ENCODE results near the gene DNER. TPM values are rescaled to one million over a fixed set of nuclear protein-coding genes. Genes with fewer than 3 reads are reported as not detected.

The DNER gene
- total RNA-seq, 1 experiment from 2014 or later, result 8.4 TPM

GRCh38 chr2:229314117-229314516, 400.2 kb downstream of the DNER start:
- H3K36me3 ChIP-seq (ENCODE audit: insufficient read depth, low read length, poor library complexity, severe bottlenecking), result no peaks in the 10 kb centered on the region
- DNase-seq (ENCODE audit: low spot score), result no peak
- no peaks in the 10 kb centered on the region for H3K4me1 ChIP-seq (ENCODE audit: insufficient read depth, low read length, poor library complexity, severe bottlenecking)
- TF ChIP-seq EZH2 (IDR thresholded peaks at IDR 0.05; ENCODE audit: borderline replicate concordance, low read depth, low read length, poor library complexity, severe bottlenecking) (no peak), CTCF (conservative IDR thresholded peaks at IDR 0.05; ENCODE audit: low read depth, low read length) (no peak)
- no TSS peak for BruUV-seq (replicated peaks)
- H3K27ac ChIP-seq (ENCODE audit: low read depth, low read length, poor library complexity, severe bottlenecking), result no peak overlapping the region
- intact Hi-C loops (cut with micrococcal nuclease; ENCODE audit: unreplicated experiment), result no loop called here
- ChIA-PET CTCF (no interaction called here), POLR2A (ENCODE audit: low non-redundant PET) (no interaction called here)
- no peaks in the 10 kb centered on the region for H3K9me3 ChIP-seq (ENCODE audit: low read depth, low read length, poor library complexity, severe bottlenecking)
- no peaks in the 10 kb centered on the region for H3K27me3 ChIP-seq (replicated peaks; ENCODE audit: insufficient read depth, low read depth, low read length, poor library complexity)
- H3K4me3 ChIP-seq (ENCODE audit: low read depth, low read length, poor library complexity, severe bottlenecking), result no peak overlapping the region

GRCh38 chr2:229313591-229313990, 400.8 kb downstream of the DNER start:
- DNase-seq (ENCODE audit: low spot score), result peak; percentile 36
- TF ChIP-seq EZH2 (IDR thresholded peaks at IDR 0.05; ENCODE audit: borderline replicate concordance, low read depth, low read length, poor library complexity, severe bottlenecking), result no peak
- TF ChIP-seq CTCF (conservative IDR thresholded peaks at IDR 0.05; ENCODE audit: low read depth, low read length), result no peak
- no peaks in the 10 kb centered on the region for H3K9me3 ChIP-seq (ENCODE audit: low read depth, low read length, poor library complexity, severe bottlenecking)
- no TSS peak for BruUV-seq (replicated peaks)
- no peak overlapping the region for H3K4me3 ChIP-seq (ENCODE audit: low read depth, low read length, poor library complexity, severe bottlenecking)
- no peaks in the 10 kb centered on the region for H3K4me1 ChIP-seq (ENCODE audit: insufficient read depth, low read length, poor library complexity, severe bottlenecking)
- POLR2A ChIA-PET (ENCODE audit: low non-redundant PET), result no interaction called here
- intact Hi-C loops (cut with micrococcal nuclease; ENCODE audit: unreplicated experiment), result no loop called here
- no peaks in the 10 kb centered on the region for H3K27me3 ChIP-seq (replicated peaks; ENCODE audit: insufficient read depth, low read depth, low read length, poor library complexity)
- H3K36me3 ChIP-seq (ENCODE audit: insufficient read depth, low read length, poor library complexity, severe bottlenecking), result no peaks in the 10 kb centered on the region
- CTCF ChIA-PET, result no interaction called here
- no peak overlapping the region for H3K27ac ChIP-seq (ENCODE audit: low read depth, low read length, poor library complexity, severe bottlenecking)

Other genes starting within 250 kb of the DNER start
- 263 and 300 TPM in 2 replicates for gene TRIP12, start 207.5 kb upstream of the DNER start, total RNA-seq (2021)
- 3.1 and 5.0 TPM in 2 replicates for gene FBXO36, start 207.9 kb upstream of the DNER start, total RNA-seq (2021)